Superior temporal gyrus (tissue), 1 donor: ENCODE measurements around the gene KRT82.

Source experiments
- DNase-seq: peaks from one replicate; pipeline ENCODE4 v3.0.0-alpha.2; 2016; ENCODE audit errors: extremely low spot score

The KRT82 gene

DNA sequence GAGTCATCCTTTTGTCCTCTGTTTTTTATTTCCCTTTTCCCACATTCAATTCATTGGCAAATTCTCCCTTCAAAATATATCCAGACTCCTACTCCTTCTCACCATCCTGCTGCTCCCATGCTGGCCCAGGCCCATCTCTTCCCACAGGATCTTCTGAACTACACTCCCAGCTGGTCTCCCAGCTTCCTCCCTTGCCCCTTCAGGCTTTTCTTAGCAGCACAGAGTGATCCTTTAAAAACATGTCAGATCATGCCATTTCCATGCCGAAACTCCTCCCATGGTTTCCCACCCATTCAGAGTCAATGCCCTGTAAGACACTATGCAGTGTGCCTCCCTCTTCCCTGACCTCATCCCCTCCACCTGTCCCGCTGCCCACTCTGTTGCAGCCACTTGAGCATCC, 18.3 kb downstream of the KRT82 start:
- peak; percentile 47 for DNase-seq

DNA sequence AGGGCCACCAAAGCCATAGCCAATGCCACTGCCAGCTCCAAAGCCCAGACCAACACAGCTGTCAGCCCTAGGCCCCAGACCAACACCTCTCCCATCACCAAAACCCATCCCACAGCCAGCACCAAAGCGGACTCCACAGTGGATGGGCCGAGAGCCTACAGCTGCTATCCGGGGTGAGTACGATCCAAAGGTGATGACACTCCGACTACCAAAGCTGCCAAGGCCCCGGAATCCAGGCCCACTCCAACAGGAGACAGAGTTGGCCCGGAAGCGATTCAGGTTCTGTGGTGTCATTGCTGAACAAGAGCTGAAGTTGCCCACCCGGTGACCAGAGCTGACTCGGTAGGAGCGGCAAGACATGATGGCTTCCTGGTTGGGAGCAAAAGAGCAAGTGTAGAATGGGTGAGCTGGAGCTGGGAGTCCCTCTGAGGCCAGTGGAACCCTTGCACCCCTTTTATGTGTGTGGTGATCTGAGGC, 20.9 kb downstream of the KRT82 start, which contains the start of gene KRT84:
Gene KRT84, minus strand, starts transcription at position 427 of the 477 bp plus-strand sequence. Its CDS starts 67 bp downstream, at position 360.
- no peak for DNase-seq

DNA sequence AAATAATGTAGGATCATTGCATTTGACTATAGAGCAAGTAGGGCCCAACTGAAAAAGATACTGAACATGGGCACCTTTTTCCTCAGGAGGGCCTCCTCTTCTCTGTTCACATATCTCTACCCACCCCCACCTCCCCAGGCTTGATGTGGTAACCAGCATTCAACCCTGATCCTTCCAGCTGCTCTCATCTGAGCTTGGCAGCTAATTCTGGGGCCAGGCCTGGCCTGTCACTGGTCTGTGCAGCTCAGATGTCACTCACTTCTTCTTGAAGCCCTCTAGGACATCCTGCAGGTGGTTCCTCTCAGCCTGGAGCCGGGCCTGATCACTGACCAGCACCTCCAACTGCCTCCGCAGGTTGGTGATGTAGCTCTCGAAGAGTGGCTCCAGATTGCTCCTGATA, 22.8 kb downstream of the KRT82 start:
- no peak for DNase-seq

DNA sequence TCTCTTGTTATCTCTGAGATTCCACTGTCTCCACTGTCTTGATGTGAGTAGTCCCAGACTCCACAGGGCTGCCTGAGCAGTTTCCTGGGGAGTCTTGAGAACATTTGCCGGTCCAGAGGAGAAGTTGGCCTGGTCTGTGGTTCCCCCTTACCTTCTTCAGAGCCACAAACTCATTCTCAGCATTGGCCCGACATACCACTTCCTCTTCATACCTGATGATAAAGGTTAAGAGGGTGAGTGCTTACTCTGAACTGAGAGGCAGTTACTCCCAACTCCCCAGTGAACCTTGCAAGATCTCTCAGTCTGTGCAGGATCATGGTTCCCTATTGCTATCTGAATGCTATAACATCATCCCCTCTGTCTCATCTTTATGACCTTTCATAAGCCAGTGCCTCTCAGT, 23.3 kb downstream of the KRT82 start:
- no peak for DNase-seq

DNA sequence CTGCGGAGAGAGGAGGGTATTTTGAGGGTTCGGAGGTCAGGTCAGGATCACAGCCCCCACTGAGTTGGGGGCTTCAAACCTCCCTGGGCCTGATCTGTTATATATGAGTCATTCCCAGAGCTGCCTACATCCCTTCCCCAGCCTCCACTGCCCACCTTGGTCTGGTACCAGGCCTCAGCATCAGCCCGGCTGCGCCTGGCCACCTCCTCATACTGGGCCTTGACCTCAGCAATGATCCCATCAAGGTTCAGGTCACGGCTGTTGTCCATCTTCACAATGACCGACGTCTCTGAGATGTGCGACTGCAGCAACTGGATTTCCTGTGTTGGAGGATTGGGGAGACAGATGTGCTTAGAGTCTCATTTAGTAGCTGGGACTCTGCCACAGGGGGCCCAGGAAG, 24.9 kb downstream of the KRT82 start:
- DNase-seq: no peak

DNA sequence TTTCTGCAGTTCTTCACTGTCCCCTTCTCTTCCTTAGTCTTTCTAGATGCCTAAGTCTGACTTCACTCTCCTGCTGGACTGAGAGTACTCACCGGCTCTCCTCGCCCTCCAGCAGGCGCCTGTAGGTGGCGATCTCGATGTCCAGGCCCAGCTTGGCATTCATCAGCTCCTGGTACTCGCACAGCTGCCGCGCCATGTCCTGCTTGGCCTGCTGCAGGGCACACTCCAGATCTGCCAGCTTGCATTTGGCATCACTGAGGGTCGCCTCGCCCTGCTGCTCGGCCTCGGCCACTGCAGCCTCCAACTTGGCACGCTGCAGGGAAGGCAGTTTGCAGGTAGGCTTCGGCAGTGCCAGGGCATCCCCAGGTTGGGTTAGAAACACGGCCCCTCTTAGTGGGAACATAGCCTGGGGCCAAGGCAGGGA, 25.9 kb downstream of the KRT82 start:
- DNase-seq: peak; percentile 56

DNA sequence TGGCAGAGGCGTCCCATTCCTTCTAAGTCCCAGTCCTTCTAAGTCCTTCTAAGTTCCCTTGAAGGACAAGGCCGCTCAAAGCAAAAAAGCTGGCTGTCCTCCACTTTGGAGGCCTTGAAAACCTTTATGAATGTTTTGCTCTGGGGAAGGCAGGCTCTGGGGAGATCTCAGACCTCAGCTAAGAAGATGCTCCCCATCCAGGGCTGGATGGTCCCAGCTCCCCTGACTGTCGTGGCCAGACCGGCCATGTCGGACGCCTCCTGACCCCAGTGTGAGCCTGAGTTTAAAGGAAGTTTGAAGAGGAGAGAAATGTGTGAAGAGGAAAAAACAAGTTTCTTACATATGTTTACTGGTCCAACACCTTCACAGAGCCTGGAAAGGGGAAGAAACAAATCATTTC, 26.6 kb downstream of the KRT82 start:
- no peak for DNase-seq

DNA sequence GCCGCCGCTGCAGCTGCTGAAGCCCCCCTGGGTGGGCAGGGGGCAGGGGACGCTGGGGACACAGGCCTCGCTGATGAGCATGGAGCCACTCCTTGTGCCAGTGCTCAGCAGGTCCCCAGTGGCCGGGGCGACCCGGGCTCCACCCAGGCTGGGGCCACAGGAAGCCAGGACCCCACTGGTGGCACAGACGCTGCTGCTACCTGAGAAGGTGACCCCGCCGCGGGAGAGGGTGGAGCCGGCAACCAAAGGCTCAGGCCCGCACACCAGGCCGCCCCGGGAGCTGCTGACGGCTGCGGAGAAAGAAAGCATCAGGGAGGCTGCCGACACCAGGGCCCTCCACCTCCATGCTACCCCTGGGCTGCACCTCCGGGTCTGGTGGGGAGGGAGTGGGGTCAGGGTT, 28.0 kb downstream of the KRT82 start:
- no peak for DNase-seq

DNA sequence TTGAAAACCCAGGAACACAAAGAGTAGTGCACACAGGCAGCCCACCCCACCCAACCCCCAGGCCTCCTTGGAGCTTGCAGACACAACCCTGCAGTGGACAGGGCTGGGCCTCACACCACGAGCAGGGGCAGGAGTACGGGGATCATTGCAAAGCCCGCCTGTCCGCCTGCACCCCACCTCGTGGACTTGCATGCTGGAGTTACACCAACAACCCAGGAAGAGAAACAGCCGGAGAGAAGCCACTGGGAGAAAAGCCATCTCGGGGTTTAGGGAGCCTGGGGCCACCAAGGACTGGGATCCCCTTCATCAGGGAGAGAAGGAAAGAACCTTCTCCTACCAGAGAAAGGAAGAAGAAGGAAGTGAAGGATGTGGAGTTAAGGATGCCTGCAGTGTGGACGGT, 28.9 kb downstream of the KRT82 start:
- no peak for DNase-seq

DNA sequence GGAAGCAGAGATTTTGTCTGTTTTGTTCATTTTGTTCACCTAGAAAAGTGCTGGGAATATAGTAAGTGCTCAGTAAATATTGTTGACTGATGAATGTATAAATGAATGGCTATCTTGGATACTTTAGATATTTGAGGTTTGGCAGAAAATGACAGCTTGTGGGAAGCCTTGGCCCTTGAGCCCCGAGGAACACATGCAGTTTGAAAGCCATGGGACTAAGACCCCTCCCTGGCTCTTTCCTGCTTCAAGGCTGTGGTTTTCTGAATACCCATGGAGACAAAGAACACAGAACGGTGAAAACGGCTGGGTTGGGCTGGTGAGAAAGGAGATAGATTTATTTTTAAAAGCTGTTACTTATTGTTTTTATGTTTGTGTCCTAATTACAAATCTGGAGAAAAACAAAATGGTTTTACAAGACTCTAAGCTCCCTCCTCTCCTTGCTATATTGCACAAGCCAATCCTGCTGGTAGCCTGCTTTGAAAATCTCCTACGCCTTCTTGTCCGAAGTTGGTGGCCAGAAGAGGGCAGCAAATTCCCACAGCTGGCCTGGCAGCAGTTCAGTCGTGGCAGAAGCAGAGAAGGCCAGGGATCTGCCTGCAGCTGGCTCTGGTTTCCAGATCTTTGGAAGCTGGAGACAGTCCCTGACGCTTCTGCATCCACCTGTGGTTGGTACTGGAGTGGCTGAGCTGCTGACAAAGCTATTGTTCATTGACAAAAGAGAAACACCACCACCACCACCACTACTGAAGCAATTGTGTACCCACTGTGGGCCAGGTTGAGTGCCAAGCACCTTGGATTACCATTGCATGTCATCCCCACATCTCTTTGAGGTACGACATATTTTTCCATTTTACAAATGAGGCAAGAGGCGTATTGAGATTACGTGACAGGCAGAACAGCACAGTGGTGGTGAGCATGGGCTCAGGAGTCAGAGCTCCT, 33.6 kb downstream of the KRT82 start:
- DNase-seq: peak; percentile 92

DNA sequence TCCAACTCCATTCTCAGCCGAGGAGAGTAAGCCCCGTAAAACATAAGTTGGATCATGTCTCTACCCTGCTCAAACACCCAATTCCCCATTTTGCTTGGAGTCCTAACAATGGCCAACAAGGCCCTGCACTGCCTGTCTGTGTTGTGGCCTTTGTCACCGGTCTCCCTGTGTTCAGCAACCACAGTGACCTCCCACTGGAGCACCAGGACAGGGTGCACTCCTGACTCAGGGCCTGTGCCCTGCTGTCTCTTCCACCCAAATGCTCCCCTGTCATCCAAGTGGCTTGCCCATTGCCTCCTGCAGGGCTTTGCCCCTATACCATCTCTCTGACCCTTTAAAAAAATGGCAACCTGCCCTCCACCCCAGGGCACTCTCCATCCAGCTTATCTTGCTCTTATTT, 34.4 kb downstream of the KRT82 start:
- no peak for DNase-seq

DNA sequence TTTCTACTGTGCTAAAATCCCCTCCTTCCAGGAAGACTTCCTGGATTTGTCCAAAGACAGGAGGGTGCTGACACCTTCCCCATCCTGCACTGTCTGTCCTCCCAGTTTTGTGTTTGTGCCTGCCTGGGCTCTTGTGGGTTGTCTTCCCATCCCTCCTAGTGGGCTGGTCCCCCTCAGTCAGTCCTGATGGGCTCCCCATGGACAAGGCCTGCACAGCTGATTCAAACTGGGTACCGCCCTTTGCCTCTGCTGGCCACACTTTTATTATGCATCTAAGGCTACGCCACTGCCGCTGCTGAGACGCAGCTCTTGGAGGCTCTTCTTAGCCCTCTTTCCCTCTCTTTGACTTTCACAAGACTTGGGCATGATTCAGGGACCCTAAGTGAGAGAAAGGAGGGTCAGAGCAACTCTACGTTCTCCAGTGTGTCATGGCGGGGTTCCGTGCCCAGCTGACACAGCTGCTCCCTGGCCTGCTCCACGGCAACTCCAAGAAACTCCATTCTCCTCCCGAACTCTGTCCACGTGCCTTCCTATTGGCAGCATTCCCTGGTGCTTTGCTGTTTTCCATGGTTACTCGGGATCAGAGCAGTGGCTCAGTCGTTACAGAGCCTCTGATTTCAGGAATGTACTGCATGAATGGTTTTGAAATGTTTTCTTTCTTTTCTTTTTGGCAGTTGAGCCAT, 35.1 kb downstream of the KRT82 start:
- DNase-seq: peak; percentile 58

DNA sequence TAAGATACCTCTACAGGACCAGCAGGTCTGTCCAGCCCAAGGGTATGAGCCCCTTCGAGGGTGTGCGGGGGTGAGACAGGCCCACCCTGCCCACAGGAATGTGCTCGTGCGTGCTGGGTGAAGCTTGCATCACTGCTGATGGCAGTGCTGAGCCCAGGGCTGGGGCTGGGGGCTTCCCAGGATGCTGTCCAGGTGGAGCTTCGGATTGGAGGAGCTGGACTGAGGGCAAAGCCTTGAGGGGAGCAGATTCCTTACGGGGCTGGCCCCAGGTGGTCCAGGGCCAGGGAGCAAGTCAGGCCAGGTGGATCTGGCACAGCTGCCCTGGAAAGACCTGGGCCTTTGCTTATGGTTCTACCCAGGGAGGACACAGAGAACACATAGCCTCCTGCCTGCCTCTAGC, 36.3 kb downstream of the KRT82 start:
- DNase-seq: no peak

DNA sequence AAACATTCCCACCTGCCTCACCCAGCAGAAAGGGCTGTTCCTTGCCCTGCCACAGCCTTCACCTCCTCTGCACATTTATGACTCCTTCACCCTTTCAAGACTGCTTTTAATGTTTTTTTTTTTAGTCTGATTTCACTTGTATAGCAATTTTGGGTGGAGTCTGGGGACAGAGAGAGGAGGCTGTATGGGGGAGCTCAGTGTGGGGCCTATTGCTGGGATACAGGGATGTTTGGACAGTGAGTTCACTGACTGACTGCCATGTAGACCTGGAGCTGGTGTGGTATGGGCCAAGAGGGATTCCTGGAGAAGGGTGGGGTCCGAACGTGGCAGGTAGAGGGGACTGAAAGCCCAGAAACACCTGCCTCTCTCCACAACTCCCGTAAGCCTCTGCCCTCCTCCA, 36.9 kb downstream of the KRT82 start:
- no peak for DNase-seq

DNA sequence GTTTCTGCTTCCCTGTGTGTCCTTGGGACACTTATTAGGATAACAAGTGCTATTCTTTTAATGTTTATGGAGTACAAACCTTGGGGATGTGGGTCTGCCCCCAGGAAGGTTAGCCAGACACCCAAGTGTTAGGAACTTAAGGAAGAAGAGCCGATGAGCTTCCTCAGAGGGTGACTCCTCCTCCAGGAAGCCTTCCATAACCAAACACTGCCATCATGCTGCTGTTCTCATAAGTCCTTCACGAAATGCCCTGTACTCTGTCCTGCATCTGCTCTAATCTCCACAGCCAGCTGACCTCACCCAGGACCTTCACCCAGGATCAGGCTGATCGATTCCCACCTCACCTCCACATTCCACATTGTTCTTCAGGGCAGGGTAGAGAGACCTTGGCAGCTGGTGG, 37.6 kb downstream of the KRT82 start:
- DNase-seq: no peak

DNA sequence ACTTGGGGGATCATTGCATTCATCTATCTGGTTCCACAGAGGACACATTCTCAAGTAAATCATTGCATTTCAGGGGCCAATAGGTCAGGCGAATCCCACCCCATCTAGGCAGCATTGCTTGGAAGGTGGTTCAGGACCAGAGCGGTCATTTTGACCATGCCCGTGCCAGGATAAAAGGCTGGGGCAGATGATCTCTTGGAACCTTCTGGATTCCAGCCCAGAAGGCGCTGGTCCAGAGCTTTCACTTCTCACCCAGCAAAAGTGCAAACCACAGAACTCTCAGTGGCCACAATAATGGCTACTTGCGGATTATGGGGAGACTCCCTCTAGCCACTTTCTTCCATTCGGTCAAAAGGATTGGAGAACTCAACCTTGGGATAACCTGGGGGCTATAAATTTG, 38.3 kb downstream of the KRT82 start:
- no peak for DNase-seq

DNA sequence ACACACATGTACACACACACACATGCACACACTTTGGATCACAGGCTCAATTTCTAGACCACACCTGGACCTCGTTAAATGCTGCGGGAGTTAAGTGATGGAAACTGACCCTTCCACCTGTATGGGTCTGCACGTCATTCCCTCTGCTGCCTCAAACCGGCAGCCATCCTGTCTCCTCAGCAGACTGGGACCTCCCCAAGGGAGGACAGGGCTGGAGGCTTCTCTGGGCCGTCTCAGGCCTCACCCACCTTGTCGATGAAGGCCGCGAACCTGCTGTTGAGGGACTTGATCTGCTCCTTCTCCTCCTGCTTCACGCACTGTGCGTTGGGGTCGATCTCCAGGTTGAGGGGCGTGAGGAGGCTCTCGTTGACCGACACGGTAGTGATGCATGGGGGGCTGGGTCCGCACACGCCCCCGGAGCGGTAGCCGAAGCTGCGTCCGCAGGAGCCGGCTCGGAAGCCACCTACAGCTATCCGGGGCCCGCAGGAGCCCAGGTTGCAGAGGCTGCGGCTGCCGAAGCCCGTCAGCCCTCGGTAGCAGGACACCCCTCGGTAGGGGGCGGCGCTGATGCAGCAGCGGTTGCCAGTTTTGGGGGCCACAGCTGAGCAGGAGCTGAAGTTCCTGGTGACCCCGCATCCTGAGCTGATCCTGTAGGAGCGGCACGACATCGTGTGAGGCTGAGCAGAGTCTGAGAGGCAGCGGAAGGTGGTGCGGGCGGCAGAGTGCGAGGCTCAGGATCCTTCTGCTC, 39.2 kb downstream of the KRT82 start, which contains the start of gene KRT85:
Gene KRT85, minus strand, starts transcription at position 744 of the 748 bp plus-strand sequence. Its CDS starts 76 bp downstream, at position 668.
- no peak for DNase-seq

DNA sequence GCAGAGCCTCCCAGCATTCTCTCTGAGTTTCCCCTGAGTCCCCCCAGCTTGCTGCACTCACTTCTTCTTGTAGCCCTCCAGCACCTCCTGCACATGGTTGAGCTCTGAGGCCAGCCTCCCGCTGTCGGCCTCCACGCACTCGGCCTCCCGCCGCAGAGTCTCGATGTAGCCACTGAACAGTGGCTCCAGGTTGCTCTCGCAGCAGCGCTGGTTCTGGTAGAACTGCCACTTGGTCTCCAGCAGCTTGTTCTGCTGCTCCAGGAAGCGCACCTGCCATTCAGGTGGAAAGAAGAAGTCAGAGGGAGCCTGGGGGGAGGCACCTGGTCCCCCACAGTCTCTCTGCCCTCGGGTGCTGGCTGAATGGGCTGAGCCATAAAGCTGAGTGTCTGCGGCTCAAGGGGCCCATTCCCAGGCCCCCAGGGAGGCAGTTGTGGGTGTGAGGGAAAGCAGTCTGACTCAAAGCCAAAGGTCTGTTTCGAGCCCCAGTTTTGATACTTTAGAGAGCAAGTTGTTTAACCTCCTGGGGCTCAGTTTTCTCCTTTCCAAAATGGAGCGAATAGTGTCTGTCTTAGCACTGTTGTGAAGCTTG, 41.1 kb downstream of the KRT82 start:
- no peak for DNase-seq

DNA sequence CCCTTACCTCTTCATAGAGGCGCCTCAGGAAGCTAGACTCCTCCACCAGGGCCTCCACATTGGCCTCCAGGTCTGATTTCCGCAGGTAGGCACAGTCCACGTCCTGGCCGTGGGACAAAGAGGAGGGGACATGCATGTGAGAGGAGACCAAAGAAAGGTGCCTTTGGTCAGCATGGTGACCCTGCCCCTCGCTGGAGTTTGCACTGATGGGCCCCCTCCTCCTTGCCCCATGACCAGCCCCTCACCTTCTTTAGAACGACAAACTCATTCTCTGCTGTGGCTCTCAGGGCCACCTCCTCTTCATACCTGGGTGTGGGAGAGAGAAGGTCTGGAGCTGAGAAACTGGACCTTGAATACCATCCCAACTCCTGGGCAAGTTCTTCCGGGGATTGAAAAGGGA, 42.1 kb downstream of the KRT82 start:
- no peak for DNase-seq

DNA sequence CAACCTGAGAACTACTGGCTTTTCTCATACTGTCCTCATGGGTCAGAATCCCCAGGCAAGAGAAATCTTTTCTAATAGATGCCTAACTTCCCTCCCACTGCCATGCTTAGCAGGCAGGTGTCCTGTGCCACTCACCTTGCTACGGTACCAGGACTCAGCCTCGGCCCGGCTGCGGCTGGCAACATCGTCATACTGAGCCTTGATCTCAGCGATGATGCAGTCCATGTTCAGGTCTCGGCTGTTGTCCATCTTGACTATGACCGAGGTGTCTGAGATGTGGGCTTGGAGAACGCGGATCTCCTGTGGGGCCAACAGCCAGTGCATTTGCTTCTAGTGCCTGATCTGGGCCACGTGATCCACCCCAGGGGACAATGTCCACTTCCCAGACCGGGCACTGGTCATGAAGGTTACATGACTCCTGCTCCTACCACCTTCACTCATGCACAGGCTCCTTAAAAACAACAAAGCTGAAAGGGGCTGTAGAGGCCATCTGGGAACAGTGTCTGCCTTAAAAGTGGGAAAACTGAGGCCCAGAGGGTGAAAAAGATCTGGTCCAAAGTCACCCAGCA, 42.9 kb downstream of the KRT82 start:
- DNase-seq: no peak

DNA sequence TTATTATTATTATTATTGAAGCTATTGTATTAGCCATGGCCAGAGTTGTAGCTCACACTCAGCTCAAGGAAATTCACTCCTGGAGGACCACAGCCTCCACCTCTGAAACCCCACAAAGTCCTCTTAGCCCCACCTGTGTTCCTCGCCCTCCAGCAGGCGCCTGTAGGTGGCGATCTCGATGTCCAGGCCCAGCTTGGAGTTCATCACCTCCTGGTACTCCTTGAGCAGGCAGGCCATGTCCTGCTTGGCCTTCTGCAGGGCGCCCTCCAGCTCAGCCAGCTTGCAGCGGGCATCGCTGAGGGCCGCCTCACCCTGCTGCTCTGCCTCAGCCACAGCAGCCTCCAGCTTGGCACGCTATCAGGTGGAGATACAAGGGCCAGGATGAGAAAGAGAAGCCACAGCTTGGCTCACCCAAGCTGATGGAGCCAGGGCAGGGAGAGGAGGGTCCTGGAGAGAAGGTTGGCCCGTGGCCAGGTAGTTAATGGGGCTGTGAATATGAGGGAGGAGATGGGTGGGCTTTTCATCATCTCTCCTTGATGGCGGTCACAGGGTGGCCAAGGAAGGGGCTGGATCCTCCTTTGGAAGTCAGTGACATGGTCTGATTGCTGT, 43.9 kb downstream of the KRT82 start:
- DNase-seq: no peak
